SK-N-SH treated with all-trans-retinoic acid at 6 μM for 48 hours (cell line): ENCODE data around the gene BARHL2.

Experiments used
- ARNTL ChIP-seq: fragments of 450-650 bp; formaldehyde crosslinking; IDR thresholded peaks from 2 replicates; pipeline ENCODE4 v1.5.0; 2020; ENCODE audit warnings: low read depth, mild to moderate bottlenecking, moderate library complexity, borderline replicate concordance
- BACH2 ChIP-seq: fragments of 250-450 bp; sonication (Bioruptor Pico); IDR thresholded peaks from 2 replicates; pipeline ENCODE4 v1.9.0; 2021; ENCODE audit warnings: mild to moderate bottlenecking, borderline replicate concordance
- ESRRG ChIP-seq: fragments of 250-450 bp; sonication (Bioruptor Pico); IDR thresholded peaks from 2 replicates; pipeline ENCODE4 v1.6.1; 2021; ENCODE audit warnings: mild to moderate bottlenecking
- OSR1 ChIP-seq: fragments of 250-450 bp; sonication (Bioruptor Pico); IDR thresholded peaks from 2 replicates; pipeline ENCODE4 v1.8.0; 2022; ENCODE audit warnings: moderate library complexity, mild to moderate bottlenecking, inconsistent platforms
- PPARA ChIP-seq: fragments of 250-450 bp; sonication (Bioruptor Pico); IDR thresholded peaks from 2 replicates; pipeline ENCODE4 v1.5.0; 2020; ENCODE audit warnings: mild to moderate bottlenecking, borderline replicate concordance
- ZFP3 ChIP-seq: fragments of 250-450 bp; sonication (Bioruptor Pico); IDR thresholded peaks from 2 replicates; pipeline ENCODE4 v1.5.0; 2020; ENCODE audit warnings: mild to moderate bottlenecking, moderate library complexity
- ZFP30 ChIP-seq: fragments of 450-650 bp; formaldehyde crosslinking; IDR thresholded peaks from 2 replicates; pipeline ENCODE4 v1.5.0; 2022; ENCODE audit warnings: mild to moderate bottlenecking, moderate library complexity
- ZNF565 ChIP-seq: fragments of 450-650 bp; formaldehyde crosslinking; conservative IDR thresholded peaks from 2 replicates; pipeline ENCODE4 v1.5.0; 2020; ENCODE audit warnings: low read depth, mild to moderate bottlenecking, moderate library complexity
- ZNF8 ChIP-seq: fragments of 450-650 bp; formaldehyde crosslinking; IDR thresholded peaks from 2 replicates; pipeline ENCODE4 v1.5.0; 2020; ENCODE audit warnings: mild to moderate bottlenecking, moderate library complexity
- TF ChIP-seq, protein P1 (sequence below): fragments of 250-450 bp; sonication (Bioruptor Pico); IDR thresholded peaks from 2 replicates; pipeline ENCODE4 v1.5.1; 2020; ENCODE audit warnings: low read depth, mild to moderate bottlenecking, moderate library complexity
- TF ChIP-seq, protein P2 (sequence below): fragments of 250-450 bp; sonication (Bioruptor Pico); IDR thresholded peaks from 2 replicates; pipeline ENCODE4 v1.8.0; 2020; ENCODE audit warnings: mild to moderate bottlenecking, moderate library complexity, borderline replicate concordance
- TF ChIP-seq, protein P3 (sequence below): fragments of 250-450 bp; sonication (Bioruptor Pico); IDR thresholded peaks from 2 replicates; pipeline ENCODE4 v1.5.0; 2020; ENCODE audit warnings: mild to moderate bottlenecking, moderate library complexity

- TF ChIP-seq, protein P1, sequence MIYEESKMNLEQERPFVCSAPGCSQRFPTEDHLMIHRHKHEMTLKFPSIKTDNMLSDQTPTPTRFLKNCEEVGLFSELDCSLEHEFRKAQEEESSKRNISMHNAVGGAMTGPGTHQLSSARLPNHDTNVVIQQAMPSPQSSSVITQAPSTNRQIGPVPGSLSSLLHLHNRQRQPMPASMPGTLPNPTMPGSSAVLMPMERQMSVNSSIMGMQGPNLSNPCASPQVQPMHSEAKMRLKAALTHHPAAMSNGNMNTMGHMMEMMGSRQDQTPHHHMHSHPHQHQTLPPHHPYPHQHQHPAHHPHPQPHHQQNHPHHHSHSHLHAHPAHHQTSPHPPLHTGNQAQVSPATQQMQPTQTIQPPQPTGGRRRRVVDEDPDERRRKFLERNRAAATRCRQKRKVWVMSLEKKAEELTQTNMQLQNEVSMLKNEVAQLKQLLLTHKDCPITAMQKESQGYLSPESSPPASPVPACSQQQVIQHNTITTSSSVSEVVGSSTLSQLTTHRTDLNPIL, result no peak
- TF ChIP-seq ZNF8 (CRISPR knock-in tag) (no peak), ARNTL (CRISPR knock-in tag) (no peak), ZFP30 (CRISPR knock-in tag) (no peak), BACH2 (CRISPR knock-in tag) (no peak), ZNF565 (CRISPR knock-in tag) (no peak), ESRRG (CRISPR knock-in tag) (no peak), PPARA (CRISPR knock-in tag) (no peak), OSR1 (CRISPR knock-in tag) (no peak), ZFP3 (CRISPR knock-in tag) (no peak)
- TF ChIP-seq, protein P2, sequence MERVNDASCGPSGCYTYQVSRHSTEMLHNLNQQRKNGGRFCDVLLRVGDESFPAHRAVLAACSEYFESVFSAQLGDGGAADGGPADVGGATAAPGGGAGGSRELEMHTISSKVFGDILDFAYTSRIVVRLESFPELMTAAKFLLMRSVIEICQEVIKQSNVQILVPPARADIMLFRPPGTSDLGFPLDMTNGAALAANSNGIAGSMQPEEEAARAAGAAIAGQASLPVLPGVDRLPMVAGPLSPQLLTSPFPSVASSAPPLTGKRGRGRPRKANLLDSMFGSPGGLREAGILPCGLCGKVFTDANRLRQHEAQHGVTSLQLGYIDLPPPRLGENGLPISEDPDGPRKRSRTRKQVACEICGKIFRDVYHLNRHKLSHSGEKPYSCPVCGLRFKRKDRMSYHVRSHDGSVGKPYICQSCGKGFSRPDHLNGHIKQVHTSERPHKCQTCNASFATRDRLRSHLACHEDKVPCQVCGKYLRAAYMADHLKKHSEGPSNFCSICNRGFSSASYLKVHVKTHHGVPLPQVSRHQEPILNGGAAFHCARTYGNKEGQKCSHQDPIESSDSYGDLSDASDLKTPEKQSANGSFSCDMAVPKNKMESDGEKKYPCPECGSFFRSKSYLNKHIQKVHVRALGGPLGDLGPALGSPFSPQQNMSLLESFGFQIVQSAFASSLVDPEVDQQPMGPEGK (CRISPR knock-in tag), result no peak
- TF ChIP-seq, protein P3, sequence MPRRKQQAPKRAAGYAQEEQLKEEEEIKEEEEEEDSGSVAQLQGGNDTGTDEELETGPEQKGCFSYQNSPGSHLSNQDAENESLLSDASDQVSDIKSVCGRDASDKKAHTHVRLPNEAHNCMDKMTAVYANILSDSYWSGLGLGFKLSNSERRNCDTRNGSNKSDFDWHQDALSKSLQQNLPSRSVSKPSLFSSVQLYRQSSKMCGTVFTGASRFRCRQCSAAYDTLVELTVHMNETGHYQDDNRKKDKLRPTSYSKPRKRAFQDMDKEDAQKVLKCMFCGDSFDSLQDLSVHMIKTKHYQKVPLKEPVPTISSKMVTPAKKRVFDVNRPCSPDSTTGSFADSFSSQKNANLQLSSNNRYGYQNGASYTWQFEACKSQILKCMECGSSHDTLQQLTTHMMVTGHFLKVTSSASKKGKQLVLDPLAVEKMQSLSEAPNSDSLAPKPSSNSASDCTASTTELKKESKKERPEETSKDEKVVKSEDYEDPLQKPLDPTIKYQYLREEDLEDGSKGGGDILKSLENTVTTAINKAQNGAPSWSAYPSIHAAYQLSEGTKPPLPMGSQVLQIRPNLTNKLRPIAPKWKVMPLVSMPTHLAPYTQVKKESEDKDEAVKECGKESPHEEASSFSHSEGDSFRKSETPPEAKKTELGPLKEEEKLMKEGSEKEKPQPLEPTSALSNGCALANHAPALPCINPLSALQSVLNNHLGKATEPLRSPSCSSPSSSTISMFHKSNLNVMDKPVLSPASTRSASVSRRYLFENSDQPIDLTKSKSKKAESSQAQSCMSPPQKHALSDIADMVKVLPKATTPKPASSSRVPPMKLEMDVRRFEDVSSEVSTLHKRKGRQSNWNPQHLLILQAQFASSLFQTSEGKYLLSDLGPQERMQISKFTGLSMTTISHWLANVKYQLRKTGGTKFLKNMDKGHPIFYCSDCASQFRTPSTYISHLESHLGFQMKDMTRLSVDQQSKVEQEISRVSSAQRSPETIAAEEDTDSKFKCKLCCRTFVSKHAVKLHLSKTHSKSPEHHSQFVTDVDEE (CRISPR knock-in tag), result no peak
These were observed at the start of gene BARHL2 for GRCh38 chr1:90716552-90717355.
